H9 (cell line): ENCODE data around the gene EPSTI1. TPM values are rescaled to one million over a fixed set of nuclear protein-coding genes. Genes with fewer than 3 reads are reported as not detected.

Experiments used
- DNase-seq: peaks from one replicate; pipeline ENCODE4 v3.0.0-alpha.2; 2017
- H2AFZ ChIP-seq: one replicate; pipeline ENCODE4 v1.6.1; 2013; ENCODE audit warnings: mild to moderate bottlenecking, low read length, control low read depth, moderate library complexity
- H2AK5ac ChIP-seq: 2 replicates; pipeline ENCODE4 v1.6.1; 2013; ENCODE audit warnings: low read length, control low read depth, mixed read lengths; ENCODE audit not compliant: insufficient read length
- H2BK120ac ChIP-seq: one replicate; pipeline ENCODE4 v1.6.1; 2013; ENCODE audit warnings: low read depth, mild to moderate bottlenecking, low read length, control low read depth, inconsistent platforms; ENCODE audit not compliant: poor library complexity, severe bottlenecking
- H2BK12ac ChIP-seq: 2 replicates; pipeline ENCODE4 v1.6.1; 2013; ENCODE audit warnings: low read length, control low read depth, mixed read lengths, low read depth; ENCODE audit not compliant: insufficient read length
- H2BK15ac ChIP-seq: 2 replicates; pipeline ENCODE4 v1.6.1; 2013; ENCODE audit warnings: low read depth, low read length, control low read depth
- H2BK20ac ChIP-seq: one replicate; pipeline ENCODE4 v1.6.1; 2013; ENCODE audit warnings: low read depth, mild to moderate bottlenecking, low read length, control low read depth, inconsistent platforms; ENCODE audit not compliant: poor library complexity, severe bottlenecking
- H2BK5ac ChIP-seq: 2 replicates; pipeline ENCODE4 v1.6.1; 2013; ENCODE audit warnings: low read length, control low read depth, mixed read lengths; ENCODE audit not compliant: insufficient read length
- H3K14ac ChIP-seq: 2 replicates; pipeline ENCODE4 v1.6.1; 2013; ENCODE audit warnings: low read length, control low read depth; ENCODE audit not compliant: insufficient read depth
- H3K18ac ChIP-seq: 2 replicates; pipeline ENCODE4 v1.6.1; 2013; ENCODE audit warnings: low read depth, mild to moderate bottlenecking, mixed read lengths, low read length, control low read depth; ENCODE audit not compliant: insufficient read length
- H3K23ac ChIP-seq: 2 replicates; pipeline ENCODE4 v1.6.1; 2013; ENCODE audit warnings: low read length, control low read depth, mixed read lengths, low read depth; ENCODE audit not compliant: insufficient read length
- H3K23me2 ChIP-seq: 2 replicates; pipeline ENCODE4 v1.6.1; 2013; ENCODE audit warnings: low read depth, mild to moderate bottlenecking, mixed read lengths, low read length, control low read depth; ENCODE audit not compliant: insufficient read length, poor library complexity, severe bottlenecking
- H3K27ac ChIP-seq: 2 replicates; pipeline ENCODE4 v1.5.1; 2013; ENCODE audit warnings: low read length, control low read depth, mixed read lengths, low read depth; ENCODE audit not compliant: insufficient read length
- H3K27me3 ChIP-seq: 2 replicates; pipeline ENCODE4 v1.6.1; 2013; ENCODE audit warnings: low read length, control low read depth, inconsistent platforms; ENCODE audit not compliant: insufficient read depth
- H3K4ac ChIP-seq: 2 replicates; pipeline ENCODE4 v1.6.1; 2013; ENCODE audit warnings: low read depth, mild to moderate bottlenecking, control low read depth, inconsistent platforms, low read length, moderate library complexity
- H3K4me1 ChIP-seq: 2 replicates; pipeline ENCODE4 v1.6.1; 2013; ENCODE audit warnings: low read length, control low read depth, inconsistent platforms; ENCODE audit not compliant: insufficient read depth
- H3K4me2 ChIP-seq: 2 replicates; pipeline ENCODE4 v1.6.1; 2013; ENCODE audit warnings: low read length, control low read depth, mixed read lengths; ENCODE audit not compliant: insufficient read length, insufficient read depth
- H3K56ac ChIP-seq: 2 replicates; pipeline ENCODE4 v1.6.1; 2013; ENCODE audit warnings: low read depth, mild to moderate bottlenecking, mixed read lengths, low read length, control low read depth; ENCODE audit not compliant: insufficient read length
- H3K79me1 ChIP-seq: 2 replicates; pipeline ENCODE4 v1.6.1; 2013; ENCODE audit warnings: low read depth, mild to moderate bottlenecking, moderate library complexity, low read length, control low read depth, inconsistent platforms; ENCODE audit not compliant: insufficient read depth, poor library complexity, severe bottlenecking
- H3K79me2 ChIP-seq: 2 replicates; pipeline ENCODE4 v1.6.1; 2013; ENCODE audit warnings: low read length, control low read depth, inconsistent platforms; ENCODE audit not compliant: insufficient read depth
- H3K9ac ChIP-seq: 2 replicates; pipeline ENCODE4 v1.6.1; 2013; ENCODE audit warnings: low read length, control low read depth, mixed read lengths; ENCODE audit not compliant: insufficient read length; ENCODE audit errors: extremely low read depth
- H3K9me3 ChIP-seq: one replicate; pipeline ENCODE4 v1.6.1; 2013; ENCODE audit warnings: low read depth, low read length, inconsistent platforms; ENCODE audit not compliant: control insufficient read depth
- H3T11ph ChIP-seq: one replicate; pipeline ENCODE4 v1.6.1; 2013; ENCODE audit warnings: mild to moderate bottlenecking, low read length, control low read depth, inconsistent platforms
- H4K20me1 ChIP-seq: one replicate; pipeline ENCODE4 v1.6.1; 2013; ENCODE audit not compliant: control insufficient read depth, insufficient read length, insufficient read depth
- H4K5ac ChIP-seq: 2 replicates; pipeline ENCODE4 v1.6.1; 2013; ENCODE audit warnings: low read depth, mild to moderate bottlenecking, mixed read lengths, low read length, control low read depth; ENCODE audit not compliant: insufficient read length
- H4K8ac ChIP-seq: replicated peaks from 2 replicates; pipeline ENCODE4 v1.6.1; 2013; ENCODE audit warnings: low read length, control low read depth, mixed read lengths, low read depth; ENCODE audit not compliant: insufficient read length
- H4K91ac ChIP-seq: 2 replicates; pipeline ENCODE4 v1.6.1; 2013; ENCODE audit warnings: low read depth, mild to moderate bottlenecking, moderate library complexity, mixed read lengths, low read length, control low read depth; ENCODE audit not compliant: insufficient read length
- H3K27ac Mint-ChIP-seq, 3 experiments: 2 replicates in 2 of 3; 3 replicates in 1 of 3; pipeline ENCODE4 v1.8.0; 2020 to 2021; ENCODE audit warnings: mixed read lengths in 3 of 3, mild to moderate bottlenecking in 1 of 3, moderate library complexity in 1 of 3
- H3K27me3 Mint-ChIP-seq: 2 replicates; pipeline ENCODE4 v1.8.0; 2021; ENCODE audit warnings: low read depth, mild to moderate bottlenecking, moderate library complexity, mixed read lengths
- H3K36me3 Mint-ChIP-seq, 3 experiments: 2 replicates in 2 of 3; 3 replicates in 1 of 3; pipeline ENCODE4 v1.8.0; 2020 to 2021; ENCODE audit warnings: low read depth in 3 of 3, mixed read lengths in 3 of 3; ENCODE audit not compliant: insufficient read depth in 1 of 3
- H3K4me1 Mint-ChIP-seq, 2 experiments: 2 replicates each; pipeline ENCODE4 v1.8.0; 2020; ENCODE audit warnings: mixed read lengths in 2 of 2
- H3K4me3 Mint-ChIP-seq, 2 experiments: 2 replicates in 1 of 2; 3 replicates in 1 of 2; pipeline ENCODE4 v1.8.0; 2020 to 2021; ENCODE audit warnings: mild to moderate bottlenecking in 2 of 2, mixed read lengths in 2 of 2, moderate library complexity in 1 of 2
- H3K9me3 Mint-ChIP-seq, 2 experiments: 2 replicates in 1 of 2; 3 replicates in 1 of 2; pipeline ENCODE4 v1.8.0; 2020; ENCODE audit warnings: mild to moderate bottlenecking in 2 of 2, mixed read lengths in 2 of 2, moderate library complexity in 1 of 2
- CTCF ChIP-seq: fragments of 200-600 bp; sonication (generic); conservative IDR thresholded peaks from 3 replicates; pipeline ENCODE4 v1.8.0; 2021; ENCODE audit warnings: antibody characterized with exemption, mild to moderate bottlenecking
- WGBS: extraction: QIAGEN DNeasy Blood & Tissue Kit; methylation state at CpG from one replicate; pipeline ENCODE4 v1.1.7; 2013; ENCODE audit warnings: missing lambda C conversion rate, low lambda C conversion rate, mixed read lengths; ENCODE audit not compliant: insufficient read length; ENCODE audit errors: extremely low coverage; 5-methylcytosine and 5-hydroxymethylcytosine counted together
- total RNA-seq: library from RNA; stranded (reverse); gene quantifications from 2 replicates; pipeline ENCODE4 v1.2.1, GENCODE V29; 2021

EPSTI1 gene
- total RNA-seq, 1 experiment from 2014 or later = 0.70 TPM

DNA sequence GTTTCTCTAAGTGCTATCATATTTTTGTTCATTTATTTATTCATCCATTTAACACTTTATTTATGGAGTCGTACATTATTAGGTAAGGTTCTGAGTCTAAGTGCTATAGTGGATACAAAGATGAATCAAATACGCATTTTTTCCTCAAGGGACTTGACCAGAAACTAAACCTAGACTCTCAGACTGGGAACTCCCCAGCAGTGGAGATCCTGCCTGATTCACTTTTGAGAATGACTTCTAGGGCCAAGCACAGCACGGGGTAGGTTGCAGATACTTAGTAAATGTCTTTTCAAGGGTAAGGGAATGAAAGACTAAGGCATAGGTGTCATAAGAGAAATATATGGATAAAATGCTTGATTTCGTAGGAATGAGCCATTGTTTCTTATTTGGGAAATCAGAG, 38.5 kb upstream of the EPSTI1 start:
- peak overlapping the region in 1 of 3 experiments; percentile 20; a peak in 2 of 7 replicates for H3K27ac Mint-ChIP-seq
- no peak for TF ChIP-seq CTCF
- H3K18ac ChIP-seq = no peak overlapping the region

More for the DNA sequence above, 38.5 kb upstream of the EPSTI1 start:
- Histone ChIP-seq H4K8ac (no peak overlapping the region), H4K91ac (no peak overlapping the region), H3K27me3 (no peaks in the 10 kb centered on the region), H3K23me2 (no peaks in the 10 kb centered on the region), H2AFZ (no peak overlapping the region), H3K4me1 (no peaks in the 10 kb centered on the region), H3K23ac (no peak overlapping the region), H3K14ac (no peak overlapping the region), H3K4ac (no peak overlapping the region), H3T11ph (no peak overlapping the region), H2BK15ac (no peak overlapping the region), H3K79me1 (no peaks in the 10 kb centered on the region), H2BK120ac (no peak overlapping the region), H3K9me3 (no peaks in the 10 kb centered on the region), H3K27ac (no peak overlapping the region), H2BK12ac (no peak overlapping the region), H2BK20ac (no peak overlapping the region), H4K20me1 (no peaks in the 10 kb centered on the region), H3K56ac (no peak overlapping the region), H3K79me2 (no peaks in the 10 kb centered on the region), H3K4me2 (no peak overlapping the region), H4K5ac (no peak overlapping the region), H2BK5ac (no peak overlapping the region), H2AK5ac (no peak overlapping the region), H3K9ac (no peak overlapping the region)
- Mint-ChIP-seq H3K36me3 (peaks cover 5 to 33% (median 24%) of the 10 kb centered on the region in 3 experiments; a peak in 5 of 7 replicates), H3K4me1 (peaks cover 11 to 21% of the 10 kb centered on the region in 2 experiments; a peak in 3 of 4 replicates), H3K9me3 (no peaks in the 10 kb centered on the region; a peak in 1 of 5 replicates), H3K27me3 (no peaks in the 10 kb centered on the region; the same call in 1 of the 2 replicates), H3K4me3 (no peak overlapping the region)
- no peak for DNase-seq
- WGBS = no CpG with 5 or more reads among the region's 4 CpGs
